Mammary epithelial cell (primary cell): Measurements from ENCODE around the gene ARNT2.
A peak's percentile ranks its signal among the peaks of the same experiment; 100 is the strongest.

Experiments used
- CTCF ChIP-seq, 2 donors: IDR thresholded peaks in 1 of 2; conservative IDR thresholded peaks in 1 of 2; 2 replicates each; pipeline ENCODE4 v1.5.1; 2011 to 2012; ENCODE audit warnings: inconsistent platforms in 2 of 2, low read length in 2 of 2, mild to moderate bottlenecking in 2 of 2, control low read depth in 1 of 2, low read depth in 1 of 2; ENCODE audit not compliant: insufficient read depth in 1 of 2; ENCODE audit errors: extremely low read depth in 1 of 2
- EZH2 ChIP-seq: IDR thresholded peaks from 2 replicates; pipeline ENCODE4 v1.6.1; 2012; ENCODE audit warnings: low read length, inconsistent platforms, borderline replicate concordance

- peak; percentile 14 for TF ChIP-seq EZH2
- TF ChIP-seq CTCF (conservative IDR thresholded peaks at IDR 0.05 in 1 of 2, IDR thresholded peaks at IDR 0.05 in 1 of 2; ENCODE audit: extremely low read depth in 1 of 2, insufficient read depth in 1 of 2, low read depth in 1 of 2, low read length in 2 of 2): no peak
These were observed 498 bp upstream of the ARNT2 start for GRCh38 chr15:80403712-80404056.
